ENCODE results near the gene KPNB1. TPM values are rescaled to one million over a fixed set of nuclear protein-coding genes. Genes with fewer than 3 reads are reported as not detected.
A peak's percentile ranks its signal among the peaks of the same experiment; 100 is the strongest.

KPNB1 gene
- total and polyA plus RNA-seq, 2 of the 4 experiments (the other 2 are of a cell fraction) = 206 to 1,082 TPM

- H3K56ac ChIP-seq (ENCODE audit: extremely low read depth, insufficient read depth, low read length) = no peak overlapping the region
- ChIA-PET POLR2A (ENCODE audit: unreplicated experiment) (no interaction called here), CTCF (no interaction called here)
- no peaks in the 10 kb centered on the region for H3K9me1 ChIP-seq (ENCODE audit: insufficient read depth, low read length)
- BruUV-seq (replicated peaks) = TSS peak; percentile 42
- H4K91ac ChIP-seq (ENCODE audit: insufficient read depth, low read depth, low read length) = no peak overlapping the region
- H3K79me1 ChIP-seq (ENCODE audit: low read depth in 1 of 2, low read length in 2 of 2) = peaks cover 24 to 30% of the 10 kb centered on the region in 2 experiments
- in situ Hi-C loops (cut with MboI; ENCODE audit: low sequenced_read_pairs) (no loop called here), intact Hi-C loops (cut with micrococcal nuclease) (no loop called here), dilution Hi-C loops (cut with HindIII; ENCODE audit: low sequenced_read_pairs, unreplicated experiment) (no loop called here)
- peaks cover 29% of the 10 kb centered on the region for H4K20me1 ChIP-seq (ENCODE audit: insufficient read depth, low read length)
- no peak overlapping the region for H3K14ac ChIP-seq (replicated peaks; ENCODE audit: low read depth, low read length)
- no peak overlapping the region for H3K27ac ChIP-seq (ENCODE audit: insufficient read depth, low read length)
- no peak overlapping the region for H4K8ac ChIP-seq (ENCODE audit: low read depth in 2 of 2, low read length in 2 of 2)
- H2BK15ac ChIP-seq (ENCODE audit: low read depth, low read length) = no peak overlapping the region
- TF ChIP-seq ELK1 (IDR thresholded peaks at IDR 0.05; ENCODE audit: borderline replicate concordance, low read depth, low read length) = no peak
- no peak for TF ChIP-seq NFE2L2 (IDR thresholded peaks at IDR 0.05; ENCODE audit: low read depth, low read length)
- no peak for TF ChIP-seq CHD1 (IDR thresholded peaks at IDR 0.05; ENCODE audit: low read depth, low read length)
- TF ChIP-seq MXI1 (IDR thresholded peaks at IDR 0.05; ENCODE audit: borderline replicate concordance, low read depth, low read length) = no peak
- no peak for TF ChIP-seq FOS (IDR thresholded peaks at IDR 0.05; ENCODE audit: low read depth, low read length)
- no peak for TF ChIP-seq RCOR1 (IDR thresholded peaks at IDR 0.05; ENCODE audit: insufficient replicate concordance, low read length)
- TF ChIP-seq MAFK (IDR thresholded peaks at IDR 0.05; ENCODE audit: low read depth, low read length) = no peak
- no peak for TF ChIP-seq BHLHE40 (IDR thresholded peaks at IDR 0.05; ENCODE audit: low read depth, low read length)
- TF ChIP-seq MAZ (IDR thresholded peaks at IDR 0.05; ENCODE audit: borderline replicate concordance, low read depth, low read length) = no peak
- TF ChIP-seq CEBPB (IDR thresholded peaks at IDR 0.05; ENCODE audit: low read depth, low read length) = no peak
- no peak for TF ChIP-seq CTCF (conservative IDR thresholded peaks at IDR 0.05; ENCODE audit: low read depth, low read length)
- no peak for TF ChIP-seq SMC3 (IDR thresholded peaks at IDR 0.05; ENCODE audit: low read depth, low read length)
- no peak for TF ChIP-seq RAD21 (IDR thresholded peaks at IDR 0.05; ENCODE audit: low read length)
- TF ChIP-seq POLR2A (IDR thresholded peaks at IDR 0.05; ENCODE audit: low read depth, low read length) = no peak
- no peak for TF ChIP-seq USF2 (IDR thresholded peaks at IDR 0.05; ENCODE audit: low read depth, low read length)
- no peak for TF ChIP-seq RFX5 (IDR thresholded peaks at IDR 0.05; ENCODE audit: low read depth, low read length)
- no peak overlapping the region for H2AK5ac ChIP-seq (ENCODE audit: low read depth, low read length)
- H2AFZ ChIP-seq (replicated peaks; ENCODE audit: low read length, poor library complexity) = no peak overlapping the region
- H3K4ac ChIP-seq (ENCODE audit: low read depth, low read length) = no peak overlapping the region
- H2BK5ac ChIP-seq (ENCODE audit: low read depth, low read length, poor library complexity, severe bottlenecking) = no peak overlapping the region
- no peak overlapping the region for H3K23ac ChIP-seq (ENCODE audit: low read depth, low read length)
- no peak overlapping the region for H3K9ac ChIP-seq (ENCODE audit: low read depth, low read length)
- H2AK9ac ChIP-seq (replicated peaks; ENCODE audit: low read depth, low read length, poor library complexity) = no peak overlapping the region
- DNase-seq = no peak
- H3K4me3 ChIP-seq (ENCODE audit: insufficient read depth, low read depth, low read length) = no peak overlapping the region
- no CpG with 5 or more reads among the region's 4 CpGs for whole genome bisulfite sequencing, 2 experiments (ENCODE audit: extremely low coverage in 2 of 2, insufficient read length in 1 of 2)
- H3K9me3 ChIP-seq (ENCODE audit: control insufficient read depth, insufficient read depth, low read length) = no peaks in the 10 kb centered on the region
- H3K4me2 ChIP-seq (ENCODE audit: low read depth, low read length) = no peak overlapping the region
- no peak overlapping the region for H3K18ac ChIP-seq (ENCODE audit: low read depth, low read length)
- peaks cover 66% of the 10 kb centered on the region for H3K36me3 ChIP-seq (ENCODE audit: control insufficient read depth, insufficient read depth, low read length)
- H2BK120ac ChIP-seq (ENCODE audit: low read depth, low read length) = no peak overlapping the region
- no peaks in the 10 kb centered on the region; the same call in 1 of the 2 replicates for H3K4me1 ChIP-seq (ENCODE audit: control insufficient read depth, insufficient read depth, low read length)
- no peak overlapping the region for H4K5ac ChIP-seq (ENCODE audit: low read depth, low read length)
- H3K27me3 ChIP-seq (ENCODE audit: control insufficient read depth, insufficient read depth, low read length) = no peaks in the 10 kb centered on the region
- ATAC-seq (ENCODE audit: low read depth) = no peak
- H2BK20ac ChIP-seq (ENCODE audit: low read depth, low read length) = no peak overlapping the region
These were observed 19.4 kb downstream of the KPNB1 start for GRCh38 chr17:47669081-47669480.

Data from IMR-90 (cell line).